Right atrium auricular region (tissue), 2 donors: ENCODE measurements around the gene DMC1. TPM values are rescaled to one million over a fixed set of nuclear protein-coding genes. Genes with fewer than 3 reads are reported as not detected.

Experiments
- DNase-seq: peaks from one replicate; pipeline ENCODE4 v3.0.0-alpha.2; 2019; ENCODE audit warnings: low spot score
- H3K27ac ChIP-seq, 2 donors: fragments of 200-600 bp; sonication (generic); 1 replicate in 1 of 2; 2 replicates in 1 of 2; pipeline ENCODE4 v1.5.1; 2016 to 2019
- H3K27me3 ChIP-seq, 2 donors: fragments of 200-600 bp; sonication (generic); one replicate each; pipeline versions ENCODE4 v1.5.1 to v1.6.0; 2017 to 2019
- H3K36me3 ChIP-seq: fragments of 200-600 bp; sonication (generic); one replicate; pipeline ENCODE4 v1.5.1; 2016
- H3K4me1 ChIP-seq, 2 donors: fragments of 200-600 bp; sonication (generic); one replicate each; pipeline versions ENCODE4 v1.5.1 to v1.6.0; 2017 to 2019
- H3K4me3 ChIP-seq, 2 donors: fragments of 200-600 bp; sonication (generic); 1 replicate in 1 of 2; 2 replicates in 1 of 2; pipeline ENCODE4 v1.5.1; 2017 to 2019; ENCODE audit warnings: mild to moderate bottlenecking in 1 of 2, moderate library complexity in 1 of 2
- H3K9me3 ChIP-seq, 2 donors: fragments of 200-600 bp; sonication (generic); one replicate each; pipeline ENCODE4 v1.5.1; 2019
- total RNA-seq, 2 donors: library from RNA; depleted of rRNA; stranded (reverse); fragments of >200 nt; gene quantifications; one replicate each; pipeline ENCODE4 v1.1.0, GENCODE V29; 2016
- TF ChIP-seq, protein P1 (sequence below), 2 donors: fragments of 200-600 bp; sonication (generic); IDR thresholded peaks; one replicate each; pipeline ENCODE4 v1.5.1; 2019; ENCODE audit warnings: antibody characterized with exemption in 2 of 2

DMC1 gene
- total RNA-seq, 2 donors from 2014 or later, result 0.82 to 16.3 TPM

DNA sequence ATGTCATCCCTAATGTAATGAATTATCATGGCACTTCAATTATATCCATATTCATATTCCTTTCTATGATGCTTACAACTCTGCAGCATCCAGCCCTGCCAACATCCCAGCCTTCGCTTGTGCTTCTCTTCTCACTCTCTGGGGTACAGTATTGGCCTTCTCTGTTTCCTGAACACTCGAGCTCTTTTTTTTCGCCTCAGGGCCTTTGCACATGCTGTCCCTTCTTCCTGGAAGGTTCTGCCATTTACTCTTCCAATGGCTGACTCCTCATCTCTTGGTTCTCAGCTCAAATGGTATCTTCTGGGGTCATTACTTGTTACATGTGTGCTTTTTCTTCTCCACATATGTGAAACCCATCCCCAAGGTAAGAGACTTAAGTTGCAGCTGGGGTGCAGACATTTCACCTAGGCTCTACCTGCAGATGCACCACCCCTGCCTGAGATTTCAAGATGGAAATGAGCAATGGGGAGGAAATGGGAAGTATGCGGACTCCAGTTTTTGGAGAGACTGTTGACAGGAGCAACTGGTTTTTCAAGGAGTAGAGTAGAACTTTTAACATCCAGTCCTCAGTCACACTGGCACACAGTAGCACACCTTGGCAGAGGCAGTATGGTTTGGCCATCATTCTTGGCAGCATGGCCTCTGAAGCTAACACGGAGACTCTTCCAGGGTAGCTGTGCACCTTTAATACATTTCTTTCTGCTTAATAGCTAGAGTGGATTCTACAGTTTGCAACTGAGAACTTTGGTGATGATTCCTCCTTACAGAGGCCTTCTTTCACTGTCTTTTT, 42.4 kb upstream of the DMC1 start:
- H3K36me3 ChIP-seq, result no peaks in the 10 kb centered on the region
- TF ChIP-seq, protein P1, sequence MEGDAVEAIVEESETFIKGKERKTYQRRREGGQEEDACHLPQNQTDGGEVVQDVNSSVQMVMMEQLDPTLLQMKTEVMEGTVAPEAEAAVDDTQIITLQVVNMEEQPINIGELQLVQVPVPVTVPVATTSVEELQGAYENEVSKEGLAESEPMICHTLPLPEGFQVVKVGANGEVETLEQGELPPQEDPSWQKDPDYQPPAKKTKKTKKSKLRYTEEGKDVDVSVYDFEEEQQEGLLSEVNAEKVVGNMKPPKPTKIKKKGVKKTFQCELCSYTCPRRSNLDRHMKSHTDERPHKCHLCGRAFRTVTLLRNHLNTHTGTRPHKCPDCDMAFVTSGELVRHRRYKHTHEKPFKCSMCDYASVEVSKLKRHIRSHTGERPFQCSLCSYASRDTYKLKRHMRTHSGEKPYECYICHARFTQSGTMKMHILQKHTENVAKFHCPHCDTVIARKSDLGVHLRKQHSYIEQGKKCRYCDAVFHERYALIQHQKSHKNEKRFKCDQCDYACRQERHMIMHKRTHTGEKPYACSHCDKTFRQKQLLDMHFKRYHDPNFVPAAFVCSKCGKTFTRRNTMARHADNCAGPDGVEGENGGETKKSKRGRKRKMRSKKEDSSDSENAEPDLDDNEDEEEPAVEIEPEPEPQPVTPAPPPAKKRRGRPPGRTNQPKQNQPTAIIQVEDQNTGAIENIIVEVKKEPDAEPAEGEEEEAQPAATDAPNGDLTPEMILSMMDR (IDR thresholded peaks at IDR 0.05), result no peak
- no peaks in the 10 kb centered on the region for H3K4me1 ChIP-seq
- no peaks in the 10 kb centered on the region for H3K9me3 ChIP-seq
- H3K27ac ChIP-seq, result no peak overlapping the region
- H3K4me3 ChIP-seq, result no peak overlapping the region
- no peak for DNase-seq
- no peaks in the 10 kb centered on the region for H3K27me3 ChIP-seq

DNA sequence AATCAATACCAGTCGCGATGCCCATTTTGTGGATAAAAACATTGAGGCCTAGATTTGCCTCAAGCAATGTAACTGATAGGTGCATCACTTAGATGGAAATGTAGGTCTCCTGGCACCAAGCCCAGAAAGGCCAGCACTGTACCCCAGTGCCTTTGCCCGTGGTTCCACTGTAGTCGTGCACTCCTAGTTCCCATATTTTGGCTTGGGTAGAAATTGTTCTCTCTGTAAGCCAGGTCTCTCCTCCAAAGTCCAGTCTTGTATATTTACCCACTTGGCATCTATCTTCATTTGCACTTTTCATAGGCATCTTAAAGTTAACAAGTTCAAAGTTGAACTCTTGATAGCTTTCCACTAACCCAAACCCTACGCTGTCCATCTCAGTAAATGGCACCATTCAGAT, 41.6 kb upstream of the DMC1 start:
- no peak for DNase-seq
- Histone ChIP-seq H3K4me3 (no peak overlapping the region), H3K9me3 (no peaks in the 10 kb centered on the region), H3K36me3 (no peaks in the 10 kb centered on the region), H3K27me3 (no peaks in the 10 kb centered on the region), H3K27ac (no peak overlapping the region), H3K4me1 (no peaks in the 10 kb centered on the region)
- TF ChIP-seq, protein P1 (IDR thresholded peaks at IDR 0.05), result no peak

DNA sequence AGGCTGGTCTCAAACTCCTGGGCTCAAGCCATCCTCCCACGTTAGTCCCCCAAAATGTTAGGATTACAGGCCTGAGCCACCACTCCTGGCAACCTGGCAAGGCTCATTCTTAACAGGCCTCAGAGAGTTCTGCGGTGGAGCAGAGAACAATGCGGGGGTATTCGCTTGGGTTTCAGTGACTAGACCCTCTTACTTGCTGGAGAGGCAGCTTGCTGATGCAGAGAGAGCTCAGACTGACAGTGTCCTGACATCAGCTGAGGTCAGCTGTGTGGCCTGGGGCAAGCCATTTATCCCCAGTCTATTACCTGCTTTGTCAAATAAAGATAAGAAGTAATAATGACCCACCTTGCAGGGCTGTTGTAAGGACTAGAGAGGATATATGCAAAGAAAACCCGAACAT, 40.3 kb upstream of the DMC1 start:
- TF ChIP-seq, protein P1 (IDR thresholded peaks at IDR 0.05), result no peak

DNA sequence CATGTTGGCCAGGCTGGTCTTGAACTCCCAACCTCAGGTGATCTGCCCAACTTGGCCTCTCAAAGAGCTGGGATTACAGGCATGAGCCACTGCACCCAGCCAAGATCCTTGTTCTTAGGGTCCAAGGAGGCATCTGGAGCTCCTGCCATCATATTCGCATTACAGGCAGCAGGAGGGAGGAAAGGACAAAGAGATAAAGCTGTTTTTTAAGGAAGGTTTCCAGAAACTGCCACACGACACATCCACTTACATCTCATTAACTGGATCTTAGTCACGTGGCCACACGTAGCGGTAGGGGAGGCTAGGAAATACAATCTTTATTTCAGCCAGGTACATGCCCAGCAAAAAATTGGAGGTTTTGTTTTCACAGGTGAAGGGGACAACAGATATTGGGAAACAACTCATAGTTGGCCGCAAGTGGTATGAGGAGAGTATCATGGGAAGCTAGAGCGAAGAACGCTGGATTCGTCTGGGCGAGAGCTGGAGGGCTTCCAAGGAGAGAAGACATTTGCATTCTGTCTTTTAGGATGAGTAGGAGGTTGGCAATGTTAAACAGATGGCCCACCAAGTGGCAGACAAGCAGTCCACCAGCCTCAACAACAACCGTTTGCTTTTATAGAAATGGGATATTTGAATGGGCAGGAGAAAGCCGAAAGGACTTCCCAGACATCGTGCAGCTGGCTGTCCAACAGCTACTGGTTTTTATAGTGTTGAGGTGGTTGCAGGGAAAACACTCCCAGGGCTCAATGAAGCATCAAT, 39.2 kb upstream of the DMC1 start:
- H3K9me3 ChIP-seq, result no peaks in the 10 kb centered on the region
- no peak for DNase-seq
- no peaks in the 10 kb centered on the region for H3K27me3 ChIP-seq
- H3K4me1 ChIP-seq, result no peaks in the 10 kb centered on the region
- TF ChIP-seq, protein P1 (IDR thresholded peaks at IDR 0.05), result no peak
- H3K36me3 ChIP-seq, result no peaks in the 10 kb centered on the region
- no peak overlapping the region for H3K4me3 ChIP-seq
- no peak overlapping the region for H3K27ac ChIP-seq

More for the DNA sequence above, 40.3 kb upstream of the DMC1 start:
- H3K27me3 ChIP-seq, result no peaks in the 10 kb centered on the region
- no peak overlapping the region for H3K27ac ChIP-seq
- no peak for DNase-seq
- no peaks in the 10 kb centered on the region for H3K9me3 ChIP-seq
- no peaks in the 10 kb centered on the region for H3K4me1 ChIP-seq
- H3K36me3 ChIP-seq, result no peaks in the 10 kb centered on the region
- no peak overlapping the region for H3K4me3 ChIP-seq

DNA sequence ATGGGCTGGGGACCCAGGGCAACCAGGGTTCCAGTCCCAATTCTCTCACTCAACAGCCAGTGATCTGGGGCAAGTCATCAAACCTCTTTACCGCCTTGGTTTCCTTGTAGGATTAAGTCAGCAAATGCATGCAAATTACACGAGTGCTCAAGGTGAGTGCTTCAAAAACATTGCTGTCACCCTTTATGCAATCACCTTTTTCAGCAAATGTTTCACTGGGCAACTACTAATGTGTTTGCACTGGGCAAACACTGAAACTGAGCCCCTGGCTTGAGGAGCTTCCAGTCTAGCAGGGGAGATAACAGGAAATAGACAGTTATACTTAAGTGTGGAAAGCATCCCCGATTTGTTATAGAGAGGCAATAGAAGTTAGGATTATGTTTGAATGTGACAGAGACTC, 37.7 kb upstream of the DMC1 start:
- Histone ChIP-seq H3K27ac (no peak overlapping the region), H3K4me3 (no peak overlapping the region), H3K27me3 (no peaks in the 10 kb centered on the region), H3K9me3 (no peaks in the 10 kb centered on the region), H3K4me1 (no peaks in the 10 kb centered on the region), H3K36me3 (no peaks in the 10 kb centered on the region)
- TF ChIP-seq, protein P1 (IDR thresholded peaks at IDR 0.05), result no peak
- no peak for DNase-seq
